OCI-M2 (cell line): ENCODE measurements around the gene SLC2A3.
"Not testable (repeated sequence)": the region's sequence is repeated elsewhere in the genome, so short reads cannot be mapped to it uniquely, and the experiment has no call there.

Source experiments
- DNase-seq: peaks from one replicate; lab custom pipeline; 2025; ENCODE audit not compliant: unreplicated experiment; lab: John Stamatoyannopoulos, UW

SLC2A3 gene

GRCh38 chr12:7953912-7954311 lies 17.9 kb upstream of the SLC2A3 start:
- not testable (repeated sequence) for DNase-seq

GRCh38 chr12:7951671-7952070 lies 15.7 kb upstream of the SLC2A3 start:
- DNase-seq = no peak

- DNase-seq = not testable (repeated sequence)
These were observed 14.4 kb upstream of the SLC2A3 start for GRCh38 chr12:7950230-7950943.

GRCh38 chr12:7948589-7949260 lies 12.7 kb upstream of the SLC2A3 start:
- DNase-seq = no peak

- DNase-seq = no peak
These were observed 11.0 kb upstream of the SLC2A3 start for GRCh38 chr12:7947011-7947410.

GRCh38 chr12:7944760-7945159 lies 8.8 kb upstream of the SLC2A3 start:
- not testable (repeated sequence) for DNase-seq

- no peak for DNase-seq
These were observed 4.9 kb upstream of the SLC2A3 start for GRCh38 chr12:7940906-7941305.

GRCh38 chr12:7937833-7938506 lies 2.0 kb upstream of the SLC2A3 start:
- no peak for DNase-seq

- DNase-seq = no peak
These were observed 996 bp downstream of the SLC2A3 start for GRCh38 chr12:7934889-7935492.

GRCh38 chr12:7934091-7934888 lies 1.7 kb downstream of the SLC2A3 start:
- no peak for DNase-seq

- DNase-seq = no peak
These were observed 2.7 kb downstream of the SLC2A3 start for GRCh38 chr12:7933255-7933726.

GRCh38 chr12:7932599-7933240 lies 3.3 kb downstream of the SLC2A3 start:
- not testable (repeated sequence) for DNase-seq

- DNase-seq = no peak
These were observed 6.7 kb downstream of the SLC2A3 start for GRCh38 chr12:7929083-7929792.

GRCh38 chr12:7927470-7927869 lies 8.5 kb downstream of the SLC2A3 start:
- DNase-seq = no peak

- DNase-seq = not testable (repeated sequence)
These were observed 9.8 kb downstream of the SLC2A3 start for GRCh38 chr12:7926068-7926666.

GRCh38 chr12:7923241-7924236 lies 12.4 kb downstream of the SLC2A3 start:
- no peak for DNase-seq

GRCh38 chr12:7921181-7921580 lies 14.8 kb downstream of the SLC2A3 start:
- DNase-seq = not testable (repeated sequence)

- not testable (repeated sequence) for DNase-seq
These were observed 17.8 kb downstream of the SLC2A3 start for GRCh38 chr12:7918268-7918590.
